ENCODE measurements around the gene ELP1. TPM values are rescaled to one million over a fixed set of nuclear protein-coding genes. Genes with fewer than 3 reads are reported as not detected.
"Not testable (repeated sequence)": the region's sequence is repeated elsewhere in the genome, so short reads cannot be mapped to it uniquely, and the experiment has no call there.

The ELP1 gene
- total and polyA plus RNA-seq, 4 donors: 9.3 to 27.7 (median 16.4) TPM

DNA sequence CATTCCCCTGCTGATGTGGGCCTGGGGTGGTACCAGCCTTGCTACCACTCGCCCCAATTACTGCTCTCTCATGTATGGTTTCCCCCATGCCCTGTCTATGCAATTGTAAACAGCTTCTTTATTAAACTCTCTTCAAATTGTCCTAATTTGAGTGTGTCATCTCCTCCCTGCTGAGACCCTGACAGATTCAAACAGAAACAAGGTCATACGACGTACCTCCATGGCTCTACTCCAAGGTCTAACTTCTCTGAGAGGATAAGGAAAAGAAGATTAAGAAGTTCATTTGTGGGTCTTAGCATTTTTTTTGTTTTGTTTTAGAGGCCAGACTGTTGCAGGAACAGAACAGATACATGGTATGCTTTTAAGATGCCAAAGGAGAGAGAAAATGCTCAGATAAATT is 38.3 kb upstream of the ELP1 start:
- no peak overlapping the region for H3K9ac ChIP-seq (ENCODE audit: low read depth in 1 of 2, low read length in 2 of 2)
- DNase-seq (ENCODE audit: low spot score): no peak
- H3K36me3 ChIP-seq (ENCODE audit: control insufficient read depth in 4 of 4, insufficient read depth in 3 of 4, low read depth in 1 of 4, low read length in 3 of 4): peaks cover 0 to 6% (median under 1%) of the 10 kb centered on the region in 4 donors
- H3K27me3 ChIP-seq (ENCODE audit: control insufficient read depth in 4 of 4, insufficient read depth in 4 of 4, low read length in 3 of 4): no peaks in the 10 kb centered on the region
- H3K4me1 ChIP-seq (ENCODE audit: control insufficient read depth in 4 of 4, insufficient read depth in 4 of 4, low read length in 3 of 4): no peaks in the 10 kb centered on the region
- no peak overlapping the region for H3K4me3 ChIP-seq (ENCODE audit: low read depth in 1 of 3, low read length in 3 of 3)
- TF ChIP-seq RXRA (IDR thresholded peaks at IDR 0.05) (no peak), JUND (IDR thresholded peaks at IDR 0.05) (no peak), EGR1 (IDR thresholded peaks at IDR 0.05; ENCODE audit: low read depth in 2 of 2) (no peak), FOXA2 (IDR thresholded peaks at IDR 0.05) (no peak), TAF1 (conservative IDR thresholded peaks at IDR 0.05) (no peak), RAD21 (IDR thresholded peaks at IDR 0.05) (no peak), HNF4A (conservative IDR thresholded peaks at IDR 0.05) (no peak), ZBTB33 (IDR thresholded peaks at IDR 0.05) (no peak), CTCF (IDR thresholded peaks at IDR 0.05; ENCODE audit: low read depth, low read length, missing input control) (no peak), NR2F2 (IDR thresholded peaks at IDR 0.05) (no peak), HNF4G (IDR thresholded peaks at IDR 0.05) (no peak), YY1 (IDR thresholded peaks at IDR 0.05) (no peak), FOXA1 (IDR thresholded peaks at IDR 0.05) (no peak), SP1 (IDR thresholded peaks at IDR 0.05) (no peak), REST (IDR thresholded peaks at IDR 0.05) (no peak), GABPA (IDR thresholded peaks at IDR 0.05 in 1 of 2, conservative IDR thresholded peaks at IDR 0.05 in 1 of 2) (no peak)
- TF ChIP-seq, protein P1, sequence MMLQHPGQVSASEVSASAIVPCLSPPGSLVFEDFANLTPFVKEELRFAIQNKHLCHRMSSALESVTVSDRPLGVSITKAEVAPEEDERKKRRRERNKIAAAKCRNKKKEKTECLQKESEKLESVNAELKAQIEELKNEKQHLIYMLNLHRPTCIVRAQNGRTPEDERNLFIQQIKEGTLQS (IDR thresholded peaks at IDR 0.05): no peak
- TF ChIP-seq, protein P2, sequence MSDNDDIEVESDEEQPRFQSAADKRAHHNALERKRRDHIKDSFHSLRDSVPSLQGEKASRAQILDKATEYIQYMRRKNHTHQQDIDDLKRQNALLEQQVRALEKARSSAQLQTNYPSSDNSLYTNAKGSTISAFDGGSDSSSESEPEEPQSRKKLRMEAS (IDR thresholded peaks at IDR 0.05): no peak
- H3K27ac ChIP-seq (ENCODE audit: low read depth in 1 of 2, low read length in 2 of 2): no peak overlapping the region
- H3K9me3 ChIP-seq (ENCODE audit: control insufficient read depth in 4 of 4, low read length in 3 of 4): no peaks in the 10 kb centered on the region
- WGBS: 84% methylated on average over 3 of the region's 3 CpGs

GRCh38 chr9:108971392-108971791 is 37.5 kb upstream of the ELP1 start:
- H3K27ac ChIP-seq (ENCODE audit: low read depth in 1 of 2, low read length in 2 of 2); H3K27me3 ChIP-seq (ENCODE audit: control insufficient read depth in 4 of 4, insufficient read depth in 4 of 4, low read length in 3 of 4); H3K4me1 ChIP-seq (ENCODE audit: control insufficient read depth in 4 of 4, insufficient read depth in 4 of 4, low read length in 3 of 4); H3K9me3 ChIP-seq (ENCODE audit: control insufficient read depth in 4 of 4, low read length in 3 of 4); H3K36me3 ChIP-seq (ENCODE audit: control insufficient read depth in 4 of 4, insufficient read depth in 3 of 4, low read depth in 1 of 4, low read length in 3 of 4); DNase-seq (ENCODE audit: low spot score); H3K4me3 ChIP-seq (ENCODE audit: low read depth in 1 of 3, low read length in 3 of 3); H3K9ac ChIP-seq (ENCODE audit: low read depth in 1 of 2, low read length in 2 of 2): not testable (repeated sequence)
- WGBS: 98% methylated on average over 2 of the region's 2 CpGs
